HG02970 (cell line): ENCODE results near the gene YTHDC2.

Experiments
- ATAC-seq: cut with Tn5 transposase; IDR thresholded peaks from one replicate; pipeline ENCODE4 v1.9.1; 2021; ENCODE audit warnings: mild to moderate bottlenecking, moderate library complexity, moderate number of reproducible peaks; ENCODE audit not compliant: unreplicated experiment, low FRiP score

The YTHDC2 gene

GRCh38 chr5:113513384-113514288 lies at the start of gene YTHDC2:
TSS of gene YTHDC2 (plus strand) at chr5:113513694. CDS start at chr5:113513896, 202 bp downstream.
- ATAC-seq: peak; percentile 98

GRCh38 chr5:113474100-113474728 lies 39.3 kb upstream of the YTHDC2 start:
- ATAC-seq: no peak

GRCh38 chr5:113478691-113479090 lies 34.8 kb upstream of the YTHDC2 start:
- no peak for ATAC-seq

GRCh38 chr5:113480243-113480642 lies 33.3 kb upstream of the YTHDC2 start:
- ATAC-seq: no peak

GRCh38 chr5:113487416-113487780 lies 26.1 kb upstream of the YTHDC2 start:
- no peak for ATAC-seq

- no peak for ATAC-seq
Observed at GRCh38 chr5:113487781-113488644, 25.5 kb upstream of the YTHDC2 start, which contains the start of gene MCC. TSS of gene MCC (minus strand) at chr5:113488453.

- ATAC-seq: no peak
Observed at GRCh38 chr5:113488645-113489184, 24.8 kb upstream of the YTHDC2 start.

- peak; percentile 58 for ATAC-seq
Observed at GRCh38 chr5:113489299-113489698, 24.2 kb upstream of the YTHDC2 start.

- no peak for ATAC-seq
Observed at GRCh38 chr5:113490317-113490716, 23.2 kb upstream of the YTHDC2 start.

GRCh38 chr5:113491022-113491421 lies 22.5 kb upstream of the YTHDC2 start:
- no peak for ATAC-seq

- ATAC-seq: no peak
Observed at GRCh38 chr5:113493446-113493845, 20.0 kb upstream of the YTHDC2 start.

- no peak for ATAC-seq
Observed at GRCh38 chr5:113495422-113495841, 18.1 kb upstream of the YTHDC2 start.

GRCh38 chr5:113502073-113502472 lies 11.4 kb upstream of the YTHDC2 start:
- ATAC-seq: no peak

GRCh38 chr5:113503146-113503545 lies 10.3 kb upstream of the YTHDC2 start:
- ATAC-seq: no peak

GRCh38 chr5:113505181-113505580 lies 8.3 kb upstream of the YTHDC2 start:
- no peak for ATAC-seq

GRCh38 chr5:113507601-113508000 lies 5.9 kb upstream of the YTHDC2 start:
- ATAC-seq: no peak

- no peak for ATAC-seq
Observed at GRCh38 chr5:113508756-113509155, 4.7 kb upstream of the YTHDC2 start.

- no peak for ATAC-seq
Observed at GRCh38 chr5:113510836-113511451, 2.5 kb upstream of the YTHDC2 start.

GRCh38 chr5:113512341-113512740 lies 1.2 kb upstream of the YTHDC2 start:
- no peak for ATAC-seq

- ATAC-seq: no peak
Observed at GRCh38 chr5:113514289-113514635, 768 bp downstream of the YTHDC2 start.
